Mesenteric fat pad (tissue), 1 donor: ENCODE data around the gene SELENOT. TPM values are rescaled to one million over a fixed set of nuclear protein-coding genes. Genes with fewer than 3 reads are reported as not detected.

ENCODE experiments used
- DNase-seq: peaks from one replicate; pipeline ENCODE4 v3.0.0-alpha.2; 2020; ENCODE audit warnings: low spot score
- total RNA-seq: library from RNA; stranded (reverse); fragmentation: NEBNext Ultra II Directional; extraction: Animal tissue kit (Norgen Biotek cat#: 25700); gene quantifications from one replicate; pipeline ENCODE4 v1.2.1, GENCODE V29; 2021
- donor health status: DM: yes; HTN: yes; CAD: no.

Gene SELENOT
- total RNA-seq, 1 donor from 2014 or later, result 104 TPM

GRCh38 chr3:150662410-150663200, 59.5 kb downstream of the SELENOT start:
- no peak for DNase-seq

DNA sequence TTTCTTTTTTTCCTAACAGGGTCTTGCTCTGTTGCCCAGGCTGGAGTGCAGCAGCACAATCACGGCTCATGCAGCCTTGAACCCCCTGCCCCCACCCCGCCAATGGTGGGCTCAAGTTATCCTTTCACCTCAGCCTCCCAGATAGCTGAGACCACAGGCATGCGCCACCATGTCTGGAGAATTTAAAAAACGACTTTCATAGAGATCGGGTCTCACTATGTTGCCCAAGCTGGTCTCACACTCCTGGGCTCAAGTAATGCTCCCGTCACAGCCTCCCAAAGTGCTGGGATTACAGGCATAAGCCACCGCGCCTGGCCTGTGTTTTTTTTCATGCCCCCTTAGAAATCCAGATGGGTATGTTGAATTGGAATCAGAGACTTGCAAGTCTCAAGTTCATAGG, 60.3 kb downstream of the SELENOT start:
- no peak for DNase-seq

GRCh38 chr3:150666167-150666566, 63.0 kb downstream of the SELENOT start:
- DNase-seq, result no peak

- no peak for DNase-seq
Observed at GRCh38 chr3:150673966-150674365, 70.8 kb downstream of the SELENOT start.

- no peak for DNase-seq
Observed at GRCh38 chr3:150675587-150675986, 72.5 kb downstream of the SELENOT start.

Other genes starting within 250 kb of the SELENOT start
- gene TSC22D2, start 195.0 kb upstream of the SELENOT start, total RNA-seq, result 41.5 TPM
- 85.2 TPM for gene SERP1, start 56.8 kb upstream of the SELENOT start, total RNA-seq
- gene EIF2A, start 56.5 kb upstream of the SELENOT start, total RNA-seq, result 77.2 TPM
- 0.29 TPM for gene ERICH6, start 100.6 kb downstream of the SELENOT start, total RNA-seq
- gene SIAH2, start 159.8 kb downstream of the SELENOT start, total RNA-seq, result 26.9 TPM